GM12891 (cell line): Measurements from ENCODE around the gene SCYL2.

Source experiments
- DNase-seq: peaks from one replicate; pipeline ENCODE4 v3.0.0; 2011; ENCODE audit warnings: low spot score; ENCODE audit not compliant: insufficient read length
- FAIRE-seq: peaks from 2 replicates; lab custom pipeline; 2011; peaks lifted over from hg19 to GRCh38; lab: Jason Lieb, UNC
- PAX5 ChIP-seq: IDR thresholded peaks from 2 replicates; pipeline ENCODE4 v1.6.1; 2011; ENCODE audit warnings: low read length, moderate library complexity, mild to moderate bottlenecking; ENCODE audit not compliant: insufficient read depth, severe bottlenecking
- POLR2A ChIP-seq: IDR thresholded peaks from 2 replicates; pipeline ENCODE4 v1.6.1; 2011; ENCODE audit warnings: low read depth, low read length, control low read depth
- POLR2AphosphoS5 ChIP-seq: IDR thresholded peaks from 2 replicates; pipeline ENCODE4 v1.6.1; 2011; ENCODE audit warnings: low read depth, low read length, control low read depth
- POU2F2 ChIP-seq: IDR thresholded peaks from 2 replicates; pipeline ENCODE4 v1.6.1; 2011; ENCODE audit warnings: low read depth, mild to moderate bottlenecking, control low read depth, low read length, moderate library complexity
- SPI1 ChIP-seq: IDR thresholded peaks from 2 replicates; pipeline ENCODE4 v1.6.1; 2011; ENCODE audit warnings: low read depth, low read length, control low read depth
- TAF1 ChIP-seq: IDR thresholded peaks from 2 replicates; pipeline ENCODE4 v1.6.1; 2011; ENCODE audit warnings: low read depth, low read length, control low read depth

Gene SCYL2

DNA sequence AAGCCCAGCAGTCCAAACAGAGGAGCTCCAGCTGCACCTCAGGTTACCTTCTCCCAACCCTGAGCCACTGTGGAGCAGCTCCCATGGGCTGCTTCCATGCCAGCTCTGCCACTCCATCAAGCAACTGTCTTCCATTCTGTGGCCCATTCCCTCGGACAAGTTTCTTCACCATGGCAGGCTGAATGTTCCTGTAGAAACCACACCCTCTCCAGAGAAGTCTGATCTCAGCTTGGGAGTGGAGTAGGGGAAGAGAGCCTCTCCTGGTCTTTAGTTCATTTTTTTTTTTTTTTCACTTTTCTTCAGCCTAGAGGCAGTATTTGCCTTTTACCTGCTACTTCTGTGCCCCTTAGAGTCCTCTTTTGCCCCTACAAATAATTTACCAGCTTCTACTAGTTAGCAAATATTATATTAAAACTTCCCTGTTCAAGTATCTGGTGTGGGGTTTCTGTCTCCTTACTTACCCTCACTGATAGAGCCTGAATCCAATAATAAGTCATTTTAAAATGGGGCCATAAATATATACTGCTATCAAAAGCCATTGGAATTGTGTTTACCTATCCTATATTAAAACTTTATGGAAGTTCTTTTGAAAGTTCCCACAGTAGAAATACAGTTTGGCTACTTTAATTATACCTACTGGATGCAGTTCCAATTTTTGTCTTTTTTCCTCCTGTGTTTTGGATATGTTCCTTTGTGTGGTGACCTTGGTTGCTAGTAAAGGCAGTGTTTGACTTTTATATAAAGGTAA lies 78.2 kb downstream of the SCYL2 start:
- no peak for FAIRE-seq
- no peak for DNase-seq
- no peak for TF ChIP-seq TAF1
- no peak for TF ChIP-seq SPI1
- no peak for TF ChIP-seq PAX5
- no peak for TF ChIP-seq POLR2A
- TF ChIP-seq POU2F2, result no peak
- no peak for TF ChIP-seq POLR2AphosphoS5

DNA sequence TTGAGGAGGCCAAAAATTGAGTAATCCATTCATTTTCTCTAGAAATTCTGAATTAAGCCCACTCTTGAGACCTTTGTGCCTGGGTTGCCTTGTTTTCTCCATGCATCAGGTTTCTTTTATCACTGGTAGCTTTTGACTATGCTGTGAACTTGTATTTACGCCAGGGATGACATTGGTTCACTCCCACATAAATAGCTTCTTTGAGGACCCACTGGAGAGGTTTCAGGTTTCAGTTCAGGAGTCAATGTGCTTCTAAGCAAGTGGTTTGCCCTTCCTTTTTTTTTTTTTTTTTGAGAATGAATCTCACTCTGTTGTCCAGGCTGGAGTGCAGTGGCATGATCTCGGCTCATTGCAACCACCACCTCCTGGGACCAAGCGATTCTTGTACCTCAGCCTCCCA lies 79.7 kb downstream of the SCYL2 start:
- no peak for TF ChIP-seq POLR2AphosphoS5
- no peak for TF ChIP-seq TAF1
- TF ChIP-seq POLR2A, result no peak
- no peak for TF ChIP-seq POU2F2
- TF ChIP-seq PAX5, result no peak
- TF ChIP-seq SPI1, result no peak
- DNase-seq (no peak), FAIRE-seq (no peak)

DNA sequence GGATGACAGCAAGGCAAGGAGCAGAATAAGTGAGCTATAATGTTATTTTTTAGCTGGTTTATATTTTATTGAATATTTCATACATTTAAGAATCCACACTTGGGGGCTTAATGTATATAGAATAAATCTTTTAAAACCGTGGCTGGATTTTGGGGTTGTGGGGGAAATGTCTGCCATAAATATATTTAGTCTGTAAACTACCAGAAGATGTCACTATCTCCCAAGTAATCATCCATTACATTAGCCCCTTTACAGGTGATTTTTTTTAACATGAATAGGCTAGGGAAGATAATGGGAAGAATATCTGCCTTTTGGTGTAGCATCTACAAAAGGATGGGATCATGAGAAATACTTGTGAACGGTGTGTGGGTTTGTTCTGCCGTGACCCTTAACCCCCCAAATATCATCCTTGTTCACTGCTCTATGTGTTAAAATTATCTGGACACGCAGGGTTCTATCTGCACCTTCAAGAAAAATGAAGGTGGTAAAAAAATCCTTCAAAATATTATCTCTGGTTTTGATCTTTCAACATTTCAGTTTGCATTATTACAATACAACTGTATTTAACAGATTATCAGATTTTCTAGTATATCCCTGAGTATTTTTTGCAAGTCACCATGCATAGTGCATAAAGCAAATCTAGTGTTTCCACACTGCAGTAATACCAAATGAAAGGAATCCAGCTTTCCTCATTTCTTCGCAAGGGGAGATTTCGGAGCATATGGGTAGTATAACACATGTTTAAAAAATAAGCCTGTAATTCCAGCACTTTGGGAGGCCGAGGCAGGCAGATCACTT lies 81.9 kb downstream of the SCYL2 start:
- TF ChIP-seq SPI1 (no peak), POU2F2 (no peak), POLR2A (no peak), PAX5 (no peak), POLR2AphosphoS5 (no peak), TAF1 (no peak)
- FAIRE-seq (no peak), DNase-seq (no peak)

DNA sequence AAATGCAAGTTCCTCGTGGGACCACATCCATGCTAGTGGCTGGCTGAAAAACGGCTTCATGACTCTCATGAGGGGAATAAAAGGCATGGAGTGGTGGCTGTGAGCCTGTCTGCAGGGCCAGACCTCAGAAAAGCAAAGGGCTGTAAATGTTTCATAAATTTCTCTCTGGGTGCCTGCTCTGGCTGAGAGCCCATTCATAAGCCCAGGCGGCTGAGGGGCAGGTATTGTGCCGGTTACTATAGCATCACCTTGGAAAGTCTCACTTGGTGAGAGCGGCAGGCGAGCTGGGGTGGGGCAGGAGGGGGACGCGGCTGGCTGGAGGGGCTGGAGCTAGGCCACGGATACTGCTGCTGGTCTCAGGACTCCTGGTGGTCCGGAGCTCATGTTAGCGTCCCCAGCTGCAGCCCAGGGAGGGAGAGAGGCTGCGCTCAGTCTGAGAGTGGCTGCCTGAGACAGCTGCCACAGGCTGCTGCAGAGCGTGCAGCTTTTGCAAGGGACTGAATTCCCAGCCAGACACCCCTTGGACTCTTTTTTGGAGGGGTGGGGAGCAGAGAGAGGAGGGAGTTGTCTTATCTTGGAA lies 89.8 kb downstream of the SCYL2 start, which contains the start of gene SLC17A8:
Gene SLC17A8, plus strand, starts transcription at position 431 of the 580 bp plus-strand sequence. CDS start 318 bp downstream, outside the sequence.
- no peak for TF ChIP-seq POLR2A
- TF ChIP-seq POLR2AphosphoS5, result no peak
- TF ChIP-seq POU2F2, result no peak
- no peak for TF ChIP-seq SPI1
- no peak for TF ChIP-seq TAF1
- TF ChIP-seq PAX5, result no peak
- FAIRE-seq, result no peak
- no peak for DNase-seq

DNA sequence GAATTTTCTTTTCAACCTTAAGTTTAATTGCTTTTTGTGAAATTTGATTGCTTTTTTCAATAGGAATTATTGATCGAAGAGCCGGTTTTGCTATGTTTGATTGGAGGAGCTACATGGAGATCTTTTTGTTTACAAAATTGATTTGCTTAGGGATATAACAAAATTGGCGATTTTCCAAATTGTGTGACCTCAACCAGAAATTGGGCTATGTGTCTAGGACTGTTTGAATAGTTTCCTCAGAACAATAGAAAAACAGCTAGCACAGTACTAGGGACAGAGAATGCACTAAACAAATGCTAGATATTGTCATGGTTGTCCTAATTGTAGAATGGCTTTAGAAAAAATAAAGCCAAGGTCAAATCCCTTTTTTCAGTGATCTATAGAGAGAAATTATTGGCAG lies 92.3 kb downstream of the SCYL2 start:
- DNase-seq (no peak), FAIRE-seq (no peak)
- TF ChIP-seq POU2F2, result no peak
- no peak for TF ChIP-seq TAF1
- no peak for TF ChIP-seq POLR2A
- TF ChIP-seq POLR2AphosphoS5, result no peak
- no peak for TF ChIP-seq PAX5
- TF ChIP-seq SPI1, result no peak

DNA sequence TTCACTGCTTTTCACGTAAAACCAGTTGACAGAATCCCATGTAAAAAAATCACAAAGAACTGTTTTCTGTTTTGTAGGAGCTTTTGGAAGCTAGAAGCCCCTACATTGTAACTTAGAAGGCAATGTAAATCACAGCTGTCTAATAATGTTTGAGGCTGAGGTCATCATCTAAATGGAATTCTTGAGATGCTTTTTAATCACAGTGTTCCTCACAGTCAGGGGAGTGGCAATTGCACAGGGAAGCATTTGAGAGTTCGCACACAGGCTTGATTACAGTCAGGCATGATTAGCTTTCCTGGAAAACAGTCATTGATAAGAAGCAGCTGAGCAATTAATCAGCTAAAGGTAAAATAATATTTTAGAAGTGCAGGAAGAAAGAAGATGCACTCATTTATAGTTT lies 92.8 kb downstream of the SCYL2 start:
- DNase-seq (no peak), FAIRE-seq (no peak)
- TF ChIP-seq POLR2A (no peak), TAF1 (no peak), POU2F2 (no peak), POLR2AphosphoS5 (no peak), SPI1 (no peak), PAX5 (no peak)

DNA sequence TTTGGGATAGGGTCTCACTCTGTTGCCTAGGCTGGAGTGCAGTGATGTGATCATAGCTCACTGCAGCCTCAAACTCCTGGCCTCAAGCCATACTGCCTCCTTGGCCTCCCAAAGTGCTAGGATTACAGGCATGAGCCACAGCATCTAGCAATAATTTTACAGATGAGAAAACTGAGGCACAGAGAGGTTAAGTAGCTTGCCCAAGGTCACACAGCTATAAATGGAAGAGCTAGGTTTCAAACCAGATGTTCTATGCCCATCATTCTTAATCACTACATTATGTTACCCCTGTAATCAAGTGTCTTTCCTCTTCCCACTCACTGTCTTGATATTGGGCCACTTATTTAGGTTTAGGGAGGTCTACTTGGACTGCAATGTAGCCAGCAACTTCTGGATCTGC lies 93.5 kb downstream of the SCYL2 start:
- TF ChIP-seq PAX5 (no peak), POLR2AphosphoS5 (no peak), POU2F2 (no peak), POLR2A (no peak), SPI1 (no peak), TAF1 (no peak)
- no peak for FAIRE-seq
- no peak for DNase-seq

DNA sequence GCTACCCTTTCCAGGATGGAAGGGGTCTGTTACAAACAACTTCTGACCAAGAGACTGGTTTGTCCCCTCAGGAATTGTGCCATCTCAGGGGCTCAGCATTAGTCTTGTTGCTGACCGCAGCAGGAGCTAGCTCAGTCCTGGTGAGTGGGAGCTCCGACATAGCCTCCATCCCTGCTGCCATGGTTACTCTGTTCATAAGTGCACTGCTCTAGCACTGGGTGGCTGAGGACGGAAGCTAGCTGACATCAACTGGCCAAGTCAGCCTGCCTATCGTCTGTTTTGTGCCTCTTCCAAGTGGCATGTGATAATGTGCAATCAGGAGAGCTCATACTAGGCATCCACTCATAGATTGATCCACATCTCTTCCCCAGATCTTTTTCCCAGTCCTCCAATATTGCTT lies 97.3 kb downstream of the SCYL2 start:
- FAIRE-seq, result no peak
- TF ChIP-seq POLR2A, result no peak
- no peak for TF ChIP-seq SPI1
- TF ChIP-seq POU2F2, result no peak
- no peak for TF ChIP-seq POLR2AphosphoS5

DNA sequence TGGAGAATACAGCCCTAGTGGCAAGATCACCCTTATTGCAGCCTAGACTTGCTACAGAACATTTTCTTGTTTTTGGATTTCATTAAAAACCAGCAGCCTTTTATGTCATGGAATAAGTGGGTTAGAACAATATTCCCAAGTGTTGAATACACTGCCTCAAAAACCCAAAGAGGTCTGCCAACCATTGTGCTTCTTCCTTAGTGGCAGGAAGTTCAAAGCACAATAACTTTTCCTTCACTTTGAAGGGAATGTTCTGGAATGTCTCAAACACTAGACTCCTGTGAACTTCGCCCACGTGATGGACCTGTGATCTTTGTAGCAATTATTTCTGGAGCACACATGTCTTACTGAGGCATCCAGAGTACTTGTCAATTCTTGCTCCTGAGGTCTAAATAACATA lies 98.4 kb downstream of the SCYL2 start:
- TF ChIP-seq TAF1 (no peak), POLR2AphosphoS5 (no peak), POU2F2 (no peak), POLR2A (no peak), SPI1 (no peak), PAX5 (no peak)
- peak; percentile 16 for FAIRE-seq
- no peak for DNase-seq

More for the DNA sequence above, 97.3 kb downstream of the SCYL2 start:
- DNase-seq, result no peak
